HG02678 (cell line): Measurements from ENCODE around the gene CTU1.

ENCODE experiments used
- ATAC-seq: cut with Tn5 transposase; IDR thresholded peaks from one replicate; pipeline ENCODE4 v1.9.1; 2021; ENCODE audit warnings: mild to moderate bottlenecking, moderate library complexity; ENCODE audit not compliant: unreplicated experiment

The CTU1 gene

DNA sequence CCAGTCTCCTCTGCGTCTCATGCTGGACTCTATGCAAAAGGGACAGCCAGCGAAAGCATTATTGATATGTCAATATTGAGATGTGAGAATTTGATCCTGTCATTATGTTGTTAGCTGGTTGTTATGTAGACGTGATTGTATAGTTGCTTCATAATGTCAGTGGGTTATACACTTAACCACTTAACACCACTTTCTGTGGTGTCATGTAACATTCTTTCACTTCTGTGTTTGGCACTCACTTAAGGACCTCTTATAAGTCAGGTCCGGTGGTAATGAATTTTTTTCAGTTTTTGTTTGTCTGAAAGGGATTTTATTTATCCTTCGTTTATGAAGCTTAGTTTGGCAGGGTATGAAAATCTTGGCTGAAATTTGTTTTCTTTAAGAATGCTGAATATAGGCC, 26.8 kb upstream of the CTU1 start:
- ATAC-seq = no peak

DNA sequence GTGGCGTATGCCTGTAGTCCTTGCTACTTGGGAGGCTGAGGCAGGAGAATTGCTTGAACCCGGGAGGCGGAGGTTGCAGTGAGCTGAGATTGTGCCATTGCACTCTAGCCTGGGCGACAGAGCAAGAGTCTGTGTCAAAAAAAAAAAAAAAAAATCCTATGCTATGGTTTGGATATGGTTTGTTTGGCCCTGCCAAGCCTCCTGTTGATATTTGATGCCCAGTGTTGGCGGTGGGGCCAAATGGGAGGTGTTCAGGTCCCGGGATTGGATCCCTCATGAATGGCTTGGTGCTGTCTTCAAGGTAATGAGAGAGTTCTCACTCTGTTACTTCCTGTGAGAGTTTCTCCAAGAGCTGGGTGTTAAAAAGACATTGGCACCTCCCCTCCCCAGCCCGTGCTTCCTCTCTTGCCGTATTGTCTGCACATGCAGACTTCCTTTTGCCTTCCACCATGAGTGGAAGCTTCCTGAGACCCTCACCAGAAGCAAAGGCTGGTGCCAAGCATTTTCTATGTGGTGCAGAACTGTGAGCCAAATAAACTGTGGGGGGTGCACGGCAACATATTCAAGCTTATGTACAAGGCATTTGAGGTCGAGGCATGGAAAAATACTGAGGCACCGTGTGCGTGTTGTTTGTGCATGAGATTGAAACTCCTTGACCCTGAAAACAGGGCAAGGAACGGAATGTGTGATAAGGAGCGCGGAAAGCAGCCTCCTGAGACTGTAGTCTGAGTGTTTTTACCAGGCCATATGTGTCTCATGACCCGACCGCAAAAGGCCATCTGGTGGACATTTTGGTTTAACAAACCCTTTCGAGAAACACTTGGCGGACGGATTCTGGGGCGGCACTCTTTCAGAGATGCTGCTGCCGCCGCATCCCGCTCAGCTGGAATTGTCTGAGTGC, 23.8 kb upstream of the CTU1 start:
- no peak for ATAC-seq

DNA sequence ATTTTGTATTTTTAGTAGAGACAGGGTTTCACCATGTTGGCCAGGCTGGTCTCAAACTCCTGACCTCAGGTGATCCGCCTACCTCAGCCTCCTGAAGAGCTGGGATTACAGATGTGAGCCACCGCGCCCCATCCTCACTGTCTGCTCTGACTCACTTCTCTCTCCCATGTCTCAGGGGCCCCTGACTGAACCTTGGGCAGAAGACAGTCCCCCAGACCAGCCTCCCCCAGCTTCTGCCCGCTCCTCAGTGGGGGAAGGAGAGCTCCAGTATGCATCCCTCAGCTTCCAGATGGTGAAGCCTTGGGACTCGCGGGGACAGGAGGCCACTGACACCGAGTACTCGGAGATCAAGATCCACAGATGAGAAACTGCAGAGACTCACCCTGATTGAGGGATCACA, 21.5 kb upstream of the CTU1 start:
- ATAC-seq = no peak

GRCh38 chr19:51128227-51128626, 20.0 kb upstream of the CTU1 start:
- ATAC-seq = no peak

DNA sequence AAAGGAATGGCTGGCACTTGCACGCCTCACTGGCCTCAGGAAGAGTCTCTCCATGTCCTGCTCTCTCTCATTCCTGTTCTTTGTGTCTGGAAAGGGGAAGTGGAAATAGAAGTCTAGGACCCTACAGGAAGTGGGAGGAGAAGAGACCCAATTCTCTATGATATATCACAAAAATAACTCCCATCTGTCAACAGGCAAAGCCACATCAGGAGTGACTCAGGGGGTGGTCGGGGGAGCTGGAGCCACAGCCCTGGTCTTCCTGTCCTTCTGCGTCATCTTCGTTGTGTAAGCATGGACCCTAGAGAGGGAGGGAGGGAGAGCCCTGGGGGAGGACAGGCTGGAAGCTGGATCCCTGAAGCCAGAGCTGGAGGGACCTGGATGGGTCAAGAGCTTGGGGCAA, 19.5 kb upstream of the CTU1 start:
- no peak for ATAC-seq

DNA sequence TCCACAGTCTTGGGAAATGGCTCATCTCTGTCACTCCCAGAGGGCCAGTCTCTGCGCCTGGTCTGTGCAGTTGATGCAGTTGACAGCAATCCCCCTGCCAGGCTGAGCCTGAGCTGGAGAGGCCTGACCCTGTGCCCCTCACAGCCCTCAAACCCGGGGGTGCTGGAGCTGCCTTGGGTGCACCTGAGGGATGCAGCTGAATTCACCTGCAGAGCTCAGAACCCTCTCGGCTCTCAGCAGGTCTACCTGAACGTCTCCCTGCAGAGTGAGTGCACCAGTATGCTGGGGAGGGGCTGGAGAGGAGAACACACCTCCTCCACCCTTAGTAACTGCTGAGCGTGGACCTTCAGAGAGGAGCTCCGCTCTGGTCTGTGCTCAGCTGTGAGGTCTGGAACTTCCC, 18.8 kb upstream of the CTU1 start:
- no peak for ATAC-seq

DNA sequence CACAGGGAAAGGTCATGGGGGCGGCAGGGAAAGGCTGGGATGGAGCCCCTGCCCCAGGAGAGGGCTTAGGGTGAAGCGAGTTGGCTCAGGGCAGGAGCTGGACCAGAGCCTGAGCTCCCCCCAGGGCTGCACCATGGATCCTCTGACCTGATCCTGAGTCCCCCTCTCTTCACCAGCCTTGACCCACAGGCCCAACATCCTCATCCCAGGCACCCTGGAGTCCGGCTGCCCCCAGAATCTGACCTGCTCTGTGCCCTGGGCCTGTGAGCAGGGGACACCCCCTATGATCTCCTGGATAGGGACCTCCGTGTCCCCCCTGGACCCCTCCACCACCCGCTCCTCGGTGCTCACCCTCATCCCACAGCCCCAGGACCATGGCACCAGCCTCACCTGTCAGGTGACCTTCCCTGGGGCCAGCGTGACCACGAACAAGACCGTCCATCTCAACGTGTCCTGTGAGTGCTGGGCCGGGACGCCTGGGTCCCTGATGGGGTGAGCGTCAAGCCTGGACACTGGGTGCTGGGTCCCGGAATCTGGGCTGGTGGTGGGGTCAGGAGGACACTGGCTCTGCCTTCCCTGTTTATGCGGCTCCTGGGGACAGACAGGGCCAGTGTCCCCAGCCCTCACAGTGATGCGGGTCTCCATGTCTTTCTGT, 17.3 kb upstream of the CTU1 start:
- no peak for ATAC-seq

DNA sequence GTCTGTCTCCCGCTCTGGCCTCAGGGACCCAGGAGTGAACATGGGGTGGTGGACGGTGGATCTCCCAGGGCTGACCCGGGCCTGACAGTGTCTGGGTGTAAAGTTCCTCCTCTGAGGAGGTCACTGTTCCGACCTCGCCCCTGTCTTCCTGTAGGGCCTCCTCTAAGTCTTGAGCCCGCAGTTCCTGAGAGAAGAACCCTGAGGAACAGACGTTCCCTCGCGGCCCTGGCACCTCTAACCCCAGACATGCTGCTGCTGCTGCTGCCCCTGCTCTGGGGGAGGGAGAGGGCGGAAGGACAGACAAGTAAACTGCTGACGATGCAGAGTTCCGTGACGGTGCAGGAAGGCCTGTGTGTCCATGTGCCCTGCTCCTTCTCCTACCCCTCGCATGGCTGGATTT, 16.5 kb upstream of the CTU1 start, which contains the start of gene SIGLEC9:
Gene SIGLEC9 (plus strand): TSS at position 178 of the 400 bp plus-strand sequence. CDS start 69 bp downstream, at position 247.
- ATAC-seq = no peak

DNA sequence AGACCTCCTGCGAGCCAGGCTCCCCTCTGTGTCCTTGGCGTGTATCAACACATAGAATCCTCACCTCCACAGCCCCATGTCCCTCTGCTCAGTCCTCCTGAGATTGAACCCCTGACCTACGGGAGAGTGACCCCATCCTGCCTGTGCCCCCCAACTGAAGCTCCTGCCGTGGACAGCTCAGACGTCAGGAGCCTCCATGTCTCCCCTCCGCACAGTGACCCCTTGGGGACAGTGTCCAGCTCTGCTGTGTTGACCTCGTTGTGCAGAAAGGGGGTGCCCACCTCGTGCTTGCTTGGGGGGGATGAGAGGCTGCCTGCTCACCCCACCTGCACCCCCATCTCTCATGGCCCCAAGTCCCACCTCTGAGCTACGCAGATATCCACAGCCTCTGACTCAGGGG, 16.0 kb upstream of the CTU1 start:
- no peak for ATAC-seq

- ATAC-seq = no peak
Observed at GRCh38 chr19:51123802-51124201, 15.6 kb upstream of the CTU1 start.

DNA sequence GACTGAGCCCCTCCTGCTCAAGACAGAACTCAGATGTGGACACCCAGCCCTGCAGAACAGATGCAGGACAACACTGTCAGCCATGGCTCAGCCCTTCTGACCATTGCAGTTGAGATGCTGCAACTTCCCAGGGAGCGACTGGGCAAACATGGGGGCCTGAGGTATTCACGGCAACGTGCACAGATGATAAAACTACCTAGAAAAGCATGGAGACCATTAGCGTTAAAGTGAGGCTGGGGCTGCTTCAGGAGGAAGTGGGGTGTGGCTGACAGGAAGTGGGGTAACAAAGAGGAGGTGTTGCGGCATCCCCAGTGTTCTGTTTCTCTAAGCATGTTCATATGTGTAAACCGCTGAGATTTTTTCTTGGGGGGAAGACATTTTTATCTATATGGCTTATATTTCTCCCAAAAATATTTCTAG, 15.2 kb upstream of the CTU1 start:
- ATAC-seq = no peak

- no peak for ATAC-seq
Observed at GRCh38 chr19:51122112-51122981, 14.1 kb upstream of the CTU1 start.

DNA sequence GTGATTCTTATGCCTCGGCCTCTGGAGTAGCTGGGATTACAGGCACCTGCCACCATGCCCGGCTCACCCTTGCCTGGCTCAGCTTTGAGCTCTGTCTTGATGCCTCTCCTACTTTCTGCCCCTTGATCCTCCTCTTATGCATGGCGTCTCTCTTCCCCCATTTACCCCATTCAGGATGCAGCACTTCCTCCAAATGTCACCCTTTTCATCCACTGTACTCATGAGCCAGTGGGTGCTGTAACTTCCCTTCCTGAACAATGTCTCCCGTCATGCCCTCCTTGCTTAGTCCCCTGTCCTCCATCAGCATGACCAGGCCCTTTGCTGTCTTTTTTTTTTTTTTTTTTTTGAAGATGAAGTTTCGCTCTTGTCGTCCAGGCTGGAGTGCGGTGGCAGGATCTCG, 13.0 kb upstream of the CTU1 start:
- no peak for ATAC-seq

DNA sequence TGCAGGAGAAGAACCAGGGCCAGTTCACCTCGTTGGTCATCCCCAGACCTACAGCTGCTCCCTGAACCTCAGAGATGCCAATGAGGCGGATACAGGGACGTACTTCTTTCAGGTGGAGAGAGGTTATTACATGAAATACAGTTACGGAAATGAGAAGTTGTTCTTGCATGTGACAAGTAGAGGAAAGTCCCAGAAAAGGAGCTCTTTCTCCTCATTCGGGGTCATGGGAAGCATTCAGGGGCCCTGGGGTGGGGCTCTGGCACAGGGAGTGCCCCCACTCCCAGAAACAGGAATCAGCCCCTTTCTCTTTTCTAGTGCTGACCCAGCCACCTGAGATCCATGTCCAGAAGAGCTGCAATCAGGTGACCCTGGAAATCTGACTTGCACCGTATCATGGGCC, 12.0 kb upstream of the CTU1 start:
- no peak for ATAC-seq

DNA sequence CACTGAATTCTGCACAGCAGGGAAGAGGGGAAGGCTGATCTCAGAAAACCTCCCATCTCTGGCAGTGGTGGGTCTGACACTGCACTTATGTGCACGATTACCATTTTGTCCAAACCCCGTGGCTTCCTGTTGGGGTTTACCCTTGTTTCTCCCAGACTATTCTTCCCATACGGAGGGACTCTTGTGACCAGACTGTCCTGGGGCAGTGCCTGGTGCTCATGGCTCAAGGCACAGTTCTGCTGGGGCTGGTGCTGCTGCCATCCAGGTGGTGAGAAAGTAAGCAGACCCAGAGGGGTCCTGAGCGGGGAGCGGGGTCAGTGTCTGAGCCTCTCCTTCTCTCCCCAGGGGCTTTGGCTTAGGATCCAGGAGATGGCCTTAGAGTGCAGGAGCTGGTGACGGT, 11.4 kb upstream of the CTU1 start:
- ATAC-seq = no peak

DNA sequence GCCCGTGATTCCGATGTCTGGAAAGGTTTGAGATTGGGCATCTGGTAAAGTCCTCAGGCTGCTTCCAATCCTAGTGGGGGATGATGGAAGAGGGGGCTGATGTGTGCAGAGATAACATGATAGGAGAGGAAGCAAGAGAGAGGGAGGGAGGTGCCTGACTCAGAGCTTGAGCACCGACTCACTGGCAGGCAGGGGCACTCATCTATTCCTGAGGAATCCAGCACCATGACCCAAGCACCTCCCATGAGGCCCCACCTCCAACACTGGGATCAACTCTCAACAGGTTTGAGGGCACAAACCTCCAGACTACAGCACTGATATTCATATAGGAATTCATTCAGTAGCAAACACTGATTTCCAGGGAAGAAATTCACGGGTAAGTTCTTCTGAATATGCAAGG, 10.9 kb upstream of the CTU1 start:
- no peak for ATAC-seq

DNA sequence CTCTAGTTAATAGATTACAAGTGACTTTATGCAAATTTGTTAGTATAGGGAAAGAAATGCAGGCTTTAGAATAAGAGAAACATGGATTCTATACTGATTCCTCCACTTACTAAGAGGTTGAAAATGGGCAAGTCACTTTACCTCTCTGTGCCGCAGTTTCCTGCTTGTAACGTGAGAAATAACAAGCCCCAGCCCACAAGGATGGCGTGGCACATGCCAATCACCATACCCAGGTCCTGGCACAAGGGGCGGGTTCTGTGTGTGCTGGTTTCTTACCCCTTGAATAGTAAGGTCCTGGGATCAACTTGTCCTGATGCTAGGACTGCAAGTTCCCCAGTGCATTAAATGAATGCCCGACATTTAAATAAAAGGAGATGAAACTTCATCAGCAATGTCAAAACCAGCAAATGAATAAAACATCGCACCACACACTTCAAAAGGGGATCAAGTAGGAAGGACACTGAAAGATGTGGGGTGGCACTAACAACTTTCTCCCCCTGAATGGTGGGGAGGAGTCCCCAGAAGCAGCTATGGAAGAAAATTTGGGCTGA, 8.6 kb upstream of the CTU1 start:
- ATAC-seq = no peak

DNA sequence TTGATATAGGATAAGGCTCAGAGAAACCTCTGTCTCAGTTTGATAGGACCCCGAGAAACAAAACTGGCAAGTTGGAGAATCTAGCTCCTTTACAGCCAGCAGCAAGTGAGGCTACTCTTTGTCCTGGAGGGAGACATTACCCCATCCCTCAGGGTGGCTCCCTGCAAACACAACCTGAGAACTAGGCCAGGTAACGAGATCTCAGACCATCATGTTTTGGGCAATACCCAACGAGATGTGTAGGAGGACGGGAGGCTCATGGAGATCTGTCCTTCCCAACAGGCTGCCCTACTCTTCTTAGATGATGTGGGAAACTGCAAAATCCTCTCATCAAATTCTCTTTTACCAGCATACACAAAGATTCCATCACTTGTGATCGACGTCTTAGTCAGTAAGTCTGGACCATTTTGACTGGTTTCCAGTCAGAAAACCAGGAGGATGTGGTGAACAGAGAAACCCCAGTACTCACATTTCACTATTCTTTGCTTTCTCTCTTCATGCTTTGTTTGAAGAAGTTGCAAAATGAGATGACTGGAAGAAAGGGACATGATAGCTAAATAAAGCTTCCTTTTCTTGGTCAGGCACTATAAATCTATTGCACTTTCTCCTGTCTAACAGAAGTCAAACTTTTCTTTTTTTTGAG, 6.0 kb upstream of the CTU1 start:
- no peak for ATAC-seq

GRCh38 chr19:51111606-51112005, 3.4 kb upstream of the CTU1 start:
- ATAC-seq = no peak

DNA sequence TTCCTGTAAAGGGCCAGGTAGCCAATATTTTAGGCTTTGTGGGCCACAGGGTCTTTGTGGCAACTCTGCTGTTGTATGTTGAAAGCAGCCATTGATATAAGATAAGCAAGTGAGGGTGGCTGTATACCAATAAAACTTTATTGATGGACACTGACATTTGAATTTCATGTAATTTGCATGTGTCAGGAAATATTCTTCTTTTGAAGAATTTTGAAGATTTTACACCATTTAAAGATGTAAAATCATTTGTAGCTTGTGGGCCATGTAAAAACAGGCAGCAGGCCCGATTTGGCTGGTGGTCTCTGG, 2.4 kb upstream of the CTU1 start:
- ATAC-seq = no peak

GRCh38 chr19:51108805-51109146, 567 bp upstream of the CTU1 start:
- ATAC-seq = peak; percentile 32
